Hepatocyte (in vitro differentiated cells): Measurements from ENCODE around the gene SCN1A. TPM values are rescaled to one million over a fixed set of nuclear protein-coding genes. Genes with fewer than 3 reads are reported as not detected.

Experiments used
- DNase-seq: peaks from one replicate; pipeline ENCODE4 v3.0.0-alpha.2; 2016; ENCODE audit warnings: low spot score
- H2AFZ ChIP-seq: fragments of 200-600 bp; sonication (generic); 2 replicates; pipeline ENCODE4 v1.6.0; 2016; ENCODE audit warnings: antibody characterized with exemption, mild to moderate bottlenecking
- H3K27ac ChIP-seq: fragments of 200-600 bp; sonication (generic); 2 replicates; pipeline ENCODE4 v1.5.1; 2016; ENCODE audit warnings: mild to moderate bottlenecking
- H3K27me3 ChIP-seq: fragments of 200-600 bp; sonication (generic); 2 replicates; pipeline ENCODE4 v1.6.1; 2016
- H3K36me3 ChIP-seq: fragments of 200-600 bp; sonication (generic); replicated peaks from 2 replicates; pipeline ENCODE4 v1.5.1; 2016; ENCODE audit warnings: low read depth; ENCODE audit not compliant: insufficient read depth
- H3K4me1 ChIP-seq: fragments of 200-600 bp; sonication (generic); 2 replicates; pipeline ENCODE4 v1.5.1; 2016; ENCODE audit warnings: mild to moderate bottlenecking, moderate library complexity; ENCODE audit not compliant: insufficient read depth
- H3K4me2 ChIP-seq: fragments of 200-600 bp; sonication (generic); 2 replicates; pipeline ENCODE4 v1.6.0; 2016
- H3K4me3 ChIP-seq: fragments of 200-600 bp; sonication (generic); 2 replicates; pipeline ENCODE4 v1.5.1; 2016; ENCODE audit warnings: mild to moderate bottlenecking
- H3K79me2 ChIP-seq: fragments of 200-600 bp; sonication (generic); 2 replicates; pipeline ENCODE4 v1.6.0; 2017; ENCODE audit warnings: mild to moderate bottlenecking
- H3K9me2 ChIP-seq: fragments of 200-600 bp; sonication (generic); replicated peaks from 2 replicates; pipeline ENCODE4 v1.6.0; 2017; ENCODE audit warnings: mild to moderate bottlenecking; ENCODE audit not compliant: insufficient read depth
- H3K9me3 ChIP-seq: fragments of 200-600 bp; sonication (generic); 2 replicates; pipeline ENCODE4 v1.5.1; 2016; ENCODE audit warnings: low read depth, mild to moderate bottlenecking
- H4K20me1 ChIP-seq: fragments of 200-600 bp; sonication (generic); 2 replicates; pipeline ENCODE4 v1.6.0; 2016; ENCODE audit warnings: mild to moderate bottlenecking; ENCODE audit not compliant: insufficient read depth, poor library complexity, severe bottlenecking
- EZH2 ChIP-seq: fragments of 200-600 bp; sonication (generic); IDR thresholded peaks from 2 replicates; pipeline ENCODE4 v1.6.1; 2016; ENCODE audit warnings: antibody characterized with exemption, mild to moderate bottlenecking, borderline replicate concordance
- EZH2phosphoT487 ChIP-seq: fragments of 200-600 bp; sonication (generic); IDR thresholded peaks from one replicate; pipeline ENCODE4 v1.6.1; 2018; ENCODE audit warnings: antibody characterized with exemption, mild to moderate bottlenecking, low read depth, moderate library complexity; ENCODE audit not compliant: unreplicated experiment, severe bottlenecking
- WGBS: methylation state at CpG from one replicate; pipeline ENCODE4 v1.1.6; 2016; ENCODE audit warnings: low lambda C conversion rate; ENCODE audit errors: missing lambda C conversion rate; 5-methylcytosine and 5-hydroxymethylcytosine counted together
- polyA plus RNA-seq: library from polyadenylated mRNA; unstranded; fragments of >200 nt; fragmentation: Nextera tagmentation; extraction: Ambion mirVana; gene quantifications from 2 replicates; pipeline ENCODE4 v1.2.1, GENCODE V29; 2016
- total RNA-seq: library from RNA; depleted of rRNA; stranded (reverse); fragments of >200 nt; gene quantifications from 2 replicates; pipeline ENCODE4 v1.2.3, GENCODE V29; 2014
- TF ChIP-seq, protein P1 (sequence below): fragments of 200-600 bp; sonication (generic); IDR thresholded peaks from 2 replicates; pipeline ENCODE4 v1.5.1; 2016; ENCODE audit warnings: antibody characterized with exemption, mild to moderate bottlenecking; ENCODE audit not compliant: poor library complexity

The SCN1A gene
- total and polyA plus RNA-seq, 2 experiments from 2014 or later, result 0.03 TPM; not detected in 1

GRCh38 chr2:165970663-165971062 is 157.2 kb downstream of the SCN1A start:
- Histone ChIP-seq H3K27ac (no peak overlapping the region), H3K27me3 (no peaks in the 10 kb centered on the region), H3K4me2 (no peak overlapping the region), H3K9me2 (no peaks in the 10 kb centered on the region), H3K36me3 (no peaks in the 10 kb centered on the region), H2AFZ (no peak overlapping the region), H3K79me2 (no peaks in the 10 kb centered on the region), H4K20me1 (no peaks in the 10 kb centered on the region), H3K4me1 (no peaks in the 10 kb centered on the region), H3K4me3 (no peak overlapping the region), H3K9me3 (no peaks in the 10 kb centered on the region)
- TF ChIP-seq EZH2 (no peak), EZH2phosphoT487 (no peak)
- TF ChIP-seq, protein P1, sequence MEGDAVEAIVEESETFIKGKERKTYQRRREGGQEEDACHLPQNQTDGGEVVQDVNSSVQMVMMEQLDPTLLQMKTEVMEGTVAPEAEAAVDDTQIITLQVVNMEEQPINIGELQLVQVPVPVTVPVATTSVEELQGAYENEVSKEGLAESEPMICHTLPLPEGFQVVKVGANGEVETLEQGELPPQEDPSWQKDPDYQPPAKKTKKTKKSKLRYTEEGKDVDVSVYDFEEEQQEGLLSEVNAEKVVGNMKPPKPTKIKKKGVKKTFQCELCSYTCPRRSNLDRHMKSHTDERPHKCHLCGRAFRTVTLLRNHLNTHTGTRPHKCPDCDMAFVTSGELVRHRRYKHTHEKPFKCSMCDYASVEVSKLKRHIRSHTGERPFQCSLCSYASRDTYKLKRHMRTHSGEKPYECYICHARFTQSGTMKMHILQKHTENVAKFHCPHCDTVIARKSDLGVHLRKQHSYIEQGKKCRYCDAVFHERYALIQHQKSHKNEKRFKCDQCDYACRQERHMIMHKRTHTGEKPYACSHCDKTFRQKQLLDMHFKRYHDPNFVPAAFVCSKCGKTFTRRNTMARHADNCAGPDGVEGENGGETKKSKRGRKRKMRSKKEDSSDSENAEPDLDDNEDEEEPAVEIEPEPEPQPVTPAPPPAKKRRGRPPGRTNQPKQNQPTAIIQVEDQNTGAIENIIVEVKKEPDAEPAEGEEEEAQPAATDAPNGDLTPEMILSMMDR, result no peak
- DNase-seq, result no peak
- 19% methylated on average over 1 of the region's 1 CpG for WGBS

DNA sequence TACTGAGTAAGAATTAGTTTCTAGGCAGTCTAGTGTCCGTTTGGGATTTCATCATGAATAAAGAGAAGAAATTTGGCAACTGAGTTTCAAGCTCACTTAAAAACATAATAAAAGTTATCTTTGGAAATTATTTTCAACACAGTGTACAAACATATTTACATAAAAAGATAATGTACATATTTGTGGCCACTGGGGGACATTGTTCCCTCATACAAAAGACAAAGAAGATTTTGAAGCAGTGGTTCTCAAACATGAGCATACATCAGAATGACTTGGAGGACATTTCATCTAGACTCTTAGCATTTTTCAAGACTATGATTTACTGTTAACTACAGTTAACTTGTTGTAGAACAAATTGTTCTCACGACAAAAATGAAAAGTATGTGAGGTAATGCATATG is 158.6 kb downstream of the SCN1A start:
- no peaks in the 10 kb centered on the region for H3K9me3 ChIP-seq
- DNase-seq, result no peak
- H3K9me2 ChIP-seq, result no peaks in the 10 kb centered on the region
- 78% methylated on average over 2 of the region's 2 CpGs for WGBS
- no peak overlapping the region for H3K4me3 ChIP-seq
- H4K20me1 ChIP-seq, result no peaks in the 10 kb centered on the region
- H2AFZ ChIP-seq, result no peak overlapping the region
- H3K27ac ChIP-seq, result no peak overlapping the region
- no peaks in the 10 kb centered on the region for H3K79me2 ChIP-seq
- H3K27me3 ChIP-seq, result no peaks in the 10 kb centered on the region
- TF ChIP-seq EZH2 (no peak), EZH2phosphoT487 (no peak)
- TF ChIP-seq, protein P1, result no peak
- H3K4me1 ChIP-seq, result no peaks in the 10 kb centered on the region
- H3K36me3 ChIP-seq, result no peaks in the 10 kb centered on the region
- no peak overlapping the region for H3K4me2 ChIP-seq

- H3K9me3 ChIP-seq, result no peaks in the 10 kb centered on the region
- no peak for DNase-seq
- no peaks in the 10 kb centered on the region for H3K36me3 ChIP-seq
- no peaks in the 10 kb centered on the region for H3K4me1 ChIP-seq
- H3K4me2 ChIP-seq, result no peak overlapping the region
- H3K9me2 ChIP-seq, result no peaks in the 10 kb centered on the region
- H3K79me2 ChIP-seq, result no peaks in the 10 kb centered on the region
- H3K27me3 ChIP-seq, result no peaks in the 10 kb centered on the region
- no peak overlapping the region for H3K4me3 ChIP-seq
- H2AFZ ChIP-seq, result no peak overlapping the region
- TF ChIP-seq, protein P1, result no peak
- no peak for TF ChIP-seq EZH2phosphoT487
- no peak for TF ChIP-seq EZH2
- WGBS, result 82% methylated on average over 3 of the region's 3 CpGs
- H3K27ac ChIP-seq, result no peak overlapping the region
- no peaks in the 10 kb centered on the region for H4K20me1 ChIP-seq
Observed at GRCh38 chr2:165967746-165968145, 160.1 kb downstream of the SCN1A start.

- H4K20me1 ChIP-seq, result no peaks in the 10 kb centered on the region
- WGBS, result 97% methylated on average over 4 of the region's 4 CpGs
- H3K9me3 ChIP-seq, result no peaks in the 10 kb centered on the region
- H3K4me3 ChIP-seq, result no peak overlapping the region
- H3K27me3 ChIP-seq, result no peaks in the 10 kb centered on the region
- TF ChIP-seq EZH2 (no peak), EZH2phosphoT487 (no peak)
- TF ChIP-seq, protein P1, result no peak
- H3K9me2 ChIP-seq, result no peaks in the 10 kb centered on the region
- H2AFZ ChIP-seq, result no peak overlapping the region
- no peaks in the 10 kb centered on the region for H3K4me1 ChIP-seq
- H3K79me2 ChIP-seq, result no peaks in the 10 kb centered on the region
- DNase-seq, result no peak
- H3K36me3 ChIP-seq, result no peaks in the 10 kb centered on the region
- no peak overlapping the region for H3K4me2 ChIP-seq
- H3K27ac ChIP-seq, result no peak overlapping the region
Observed at GRCh38 chr2:165961818-165962217, 166.0 kb downstream of the SCN1A start.
